Endothelial cell of umbilical vein (primary cell): ENCODE data around the gene TRIM2. TPM values are rescaled to one million over a fixed set of nuclear protein-coding genes. Genes with fewer than 3 reads are reported as not detected.

Experiments used
- BruUV-seq: library from RNA; stranded (reverse); fragments of 400-500 nt; replicated peaks from 2 replicates; lab custom pipeline; 2021; lab: Mats Ljungman, UMichigan
- CTCF ChIA-PET: fragments of 300-600, 350-600 bp; sonication (Branson Sonifier 250); formaldehyde crosslinking; loops from one replicate; lab custom pipeline; 2021; ENCODE audit warnings: antibody characterized with exemption, inconsistent platforms; lab: Charles Lee
- POLR2A ChIA-PET: fragments of 300-600, 350-600 bp; sonication (Branson Sonifier 250); formaldehyde crosslinking; loops from one replicate; lab custom pipeline; 2021; ENCODE audit warnings: antibody characterized with exemption, inconsistent platforms; lab: Charles Lee
- DNase-seq: peaks from one replicate; pipeline ENCODE4 v3.0.0-alpha.2; 2011; ENCODE audit warnings: low read depth, low spot score
- FAIRE-seq: peaks from 2 replicates; lab custom pipeline; 2011; peaks lifted over from hg19 to GRCh38; lab: Jason Lieb, UNC
- H2AFZ ChIP-seq: 2 replicates; pipeline ENCODE4 v1.6.0; 2012; ENCODE audit warnings: low read depth, low read length, control low read depth, inconsistent platforms
- H3K27ac ChIP-seq: 2 replicates; pipeline ENCODE4 v1.5.1; 2011; ENCODE audit warnings: low read depth, mild to moderate bottlenecking, control low read depth, low read length, moderate library complexity; ENCODE audit not compliant: insufficient read depth
- H3K27me3 ChIP-seq, 2 experiments: 2 replicates each; pipeline versions ENCODE4 v1.6.0 to v1.6.1; 2011; ENCODE audit warnings: low read length in 2 of 2, mixed read lengths in 1 of 2; ENCODE audit not compliant: control insufficient read depth in 2 of 2, insufficient read depth in 2 of 2
- H3K36me3 ChIP-seq, 2 experiments: 2 replicates in 1 of 2; 3 replicates in 1 of 2; pipeline ENCODE4 v1.5.1; 2011; ENCODE audit warnings: low read length in 2 of 2, mild to moderate bottlenecking in 1 of 2, moderate library complexity in 1 of 2; ENCODE audit not compliant: control insufficient read depth in 2 of 2, insufficient read depth in 2 of 2; ENCODE audit errors: extremely low read depth in 1 of 2
- H3K4me1 ChIP-seq: 3 replicates; pipeline ENCODE4 v1.5.1; 2011; ENCODE audit warnings: mild to moderate bottlenecking, low read length; ENCODE audit not compliant: control insufficient read depth, insufficient read depth; ENCODE audit errors: extremely low read depth
- H3K4me2 ChIP-seq: 2 replicates; pipeline ENCODE4 v1.6.1; 2011; ENCODE audit warnings: low read length, control low read depth, mixed read lengths; ENCODE audit not compliant: insufficient read depth
- H3K4me3 ChIP-seq, 3 experiments: fragments of 200-600 bp in 1 of 3; sonication (generic), shearing (Covaris generic) in 1 of 3; replicated peaks in 1 of 3; 2 replicates each; pipeline ENCODE4 v1.5.1; 2011 to 2016; ENCODE audit warnings: control low read depth in 3 of 3, low read length in 3 of 3, mild to moderate bottlenecking in 2 of 3, inconsistent platforms in 1 of 3, low read depth in 1 of 3, moderate library complexity in 1 of 3; ENCODE audit not compliant: insufficient read depth in 1 of 3
- H3K79me2 ChIP-seq: 2 replicates; pipeline ENCODE4 v1.6.0; 2012; ENCODE audit warnings: low read length, inconsistent platforms; ENCODE audit not compliant: control insufficient read depth, insufficient read depth
- H3K9ac ChIP-seq: replicated peaks from 2 replicates; pipeline ENCODE3; 2011; ENCODE audit warnings: low read length, control low read depth; ENCODE audit not compliant: insufficient read depth; ENCODE audit errors: extremely low read depth
- H3K9me1 ChIP-seq: replicated peaks from 3 replicates; pipeline ENCODE4 v1.6.0; 2011; ENCODE audit warnings: mild to moderate bottlenecking, low read length; ENCODE audit not compliant: control insufficient read depth, insufficient read depth; ENCODE audit errors: extremely low read depth
- H3K9me3 ChIP-seq: replicated peaks from 2 replicates; pipeline ENCODE4 v1.5.1; 2012; ENCODE audit warnings: low read length, inconsistent platforms; ENCODE audit not compliant: control insufficient read depth, insufficient read depth
- H4K20me1 ChIP-seq: replicated peaks from 2 replicates; pipeline ENCODE3; 2011; ENCODE audit warnings: mild to moderate bottlenecking, low read length; ENCODE audit not compliant: control insufficient read depth, insufficient read depth; ENCODE audit errors: extremely low read depth
- EZH2 ChIP-seq: IDR thresholded peaks from 2 replicates; pipeline ENCODE4 v1.6.1; 2012; ENCODE audit warnings: borderline replicate concordance, low read depth, mild to moderate bottlenecking, moderate library complexity, low read length, inconsistent platforms; ENCODE audit not compliant: severe bottlenecking
- FOS ChIP-seq: IDR thresholded peaks from 2 replicates; pipeline ENCODE4 v1.6.1; 2011; ENCODE audit warnings: mild to moderate bottlenecking, low read length, moderate library complexity, borderline replicate concordance; ENCODE audit not compliant: insufficient read depth
- GATA2 ChIP-seq: IDR thresholded peaks from 2 replicates; pipeline ENCODE4 v1.7.0; 2011; ENCODE audit warnings: low read depth, mild to moderate bottlenecking, moderate library complexity, mixed read lengths, low read length; ENCODE audit not compliant: insufficient read length, insufficient read depth
- JUN ChIP-seq: IDR thresholded peaks from 2 replicates; pipeline ENCODE4 v1.6.1; 2011; ENCODE audit warnings: borderline replicate concordance, low read depth; ENCODE audit not compliant: insufficient read length, insufficient read depth
- MYC ChIP-seq: IDR thresholded peaks from one replicate; pipeline ENCODE4 v1.6.1; 2011; ENCODE audit warnings: mild to moderate bottlenecking, low read depth, low read length
- POLR2A ChIP-seq: IDR thresholded peaks from 2 replicates; pipeline ENCODE4 v1.6.1; 2012; ENCODE audit warnings: low read depth, mild to moderate bottlenecking, control low read depth, low read length
- POLR2AphosphoS5 ChIP-seq: IDR thresholded peaks from 2 replicates; pipeline ENCODE4 v1.6.1; 2012; ENCODE audit warnings: low read depth, mild to moderate bottlenecking, control low read depth, low read length, moderate library complexity; ENCODE audit not compliant: insufficient read depth
- dilution Hi-C: fragments of 300-500 bp; cut with MboI; formaldehyde crosslinking; loops from one replicate; pipeline ENCODE4 v1.15.0; 2019; ENCODE audit warnings: low sequenced_read_pairs; ENCODE audit not compliant: extremely low pct_ligation_motif_present
- intact Hi-C: fragments of 100-400 bp; cut with micrococcal nuclease; formaldehyde crosslinking; loops from one replicate; pipeline ENCODE4 v1.10.0; 2022
- polyA plus RNA-seq, 4 experiments: library from polyadenylated mRNA; depleted of rRNA in 3 of 4; stranded (reverse) in 3 of 4; unstranded in 1 of 4; fragments of >200 nt; gene quantifications; 2 replicates each; pipeline versions ENCODE4 v1.2.1 to v1.2.3, GENCODE V29; 2011 to 2012; ENCODE audit warnings: missing spikeins in 1 of 4
- total RNA-seq: library from RNA; stranded (reverse); gene quantifications from 2 replicates; pipeline ENCODE4 v1.2.3, GENCODE V29; 2021
- TF ChIP-seq, protein P1 (sequence below): IDR thresholded peaks from 2 replicates; pipeline ENCODE4 v1.6.1; 2011; ENCODE audit not compliant: insufficient read depth, insufficient read length
- TF ChIP-seq, protein P2 (sequence below), 2 donors: IDR thresholded peaks; 1 replicate in 1 of 2; 2 replicates in 1 of 2; pipeline ENCODE4 v1.5.1; 2011; ENCODE audit warnings: low read length in 2 of 2, mild to moderate bottlenecking in 2 of 2, moderate library complexity in 2 of 2, control low read depth in 1 of 2, inconsistent platforms in 1 of 2, low read depth in 1 of 2; ENCODE audit not compliant: insufficient read depth in 1 of 2; ENCODE audit errors: extremely low read depth in 1 of 2

Gene TRIM2
- total and polyA plus RNA-seq, 2 donors (not counting 3 experiments of a cell fraction or from before 2014, with no cell fraction given), result 6.8 to 19.7 TPM

DNA sequence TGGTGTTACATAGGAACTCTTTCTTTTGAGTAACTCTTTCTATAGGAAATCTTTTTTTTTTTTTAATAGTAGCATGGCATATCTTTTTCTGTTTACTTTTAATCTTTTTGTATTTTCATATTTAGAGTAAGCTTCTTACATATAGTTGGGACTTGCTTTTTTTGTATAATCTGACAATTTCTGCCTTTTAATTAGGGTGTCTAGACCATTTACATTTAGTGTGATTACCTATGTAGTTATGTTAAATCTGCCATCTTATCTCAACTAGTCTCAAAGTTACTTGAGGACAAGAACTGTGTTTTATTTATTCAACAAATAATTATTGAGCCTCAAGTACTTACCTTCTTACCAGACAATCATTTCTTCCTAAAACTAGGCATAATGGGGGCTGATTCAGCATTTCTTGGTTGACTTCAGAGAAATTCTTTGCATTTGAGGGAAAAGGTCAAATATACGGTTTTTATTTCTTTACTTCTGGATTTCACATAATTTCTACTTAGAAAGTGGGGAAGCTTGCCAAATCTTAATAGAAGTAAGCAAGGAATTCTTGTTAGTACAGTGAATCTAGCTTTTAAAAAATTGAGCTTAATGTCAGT, 168.8 kb downstream of the TRIM2 start:
- POLR2A ChIA-PET, result no interaction called here
- Histone ChIP-seq H3K27ac (no peak overlapping the region), H3K4me2 (no peak overlapping the region), H3K79me2 (no peaks in the 10 kb centered on the region), H3K4me3 (no peak overlapping the region), H4K20me1 (no peaks in the 10 kb centered on the region), H2AFZ (no peak overlapping the region), H3K9me1 (no peaks in the 10 kb centered on the region), H3K27me3 (no peaks in the 10 kb centered on the region), H3K4me1 (no peaks in the 10 kb centered on the region), H3K9me3 (no peaks in the 10 kb centered on the region), H3K9ac (no peak overlapping the region), H3K36me3 (no peaks in the 10 kb centered on the region)
- FAIRE-seq, result no peak
- intact Hi-C loops (no loop called here), dilution Hi-C loops (no loop called here)
- no TSS peak for BruUV-seq
- no peak for TF ChIP-seq EZH2
- no peak for TF ChIP-seq GATA2
- TF ChIP-seq POLR2AphosphoS5, result no peak
- no peak for TF ChIP-seq FOS
- TF ChIP-seq JUN, result no peak
- TF ChIP-seq, protein P1, sequence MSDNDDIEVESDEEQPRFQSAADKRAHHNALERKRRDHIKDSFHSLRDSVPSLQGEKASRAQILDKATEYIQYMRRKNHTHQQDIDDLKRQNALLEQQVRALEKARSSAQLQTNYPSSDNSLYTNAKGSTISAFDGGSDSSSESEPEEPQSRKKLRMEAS, result no peak
- TF ChIP-seq POLR2A, result no peak
- TF ChIP-seq, protein P2, sequence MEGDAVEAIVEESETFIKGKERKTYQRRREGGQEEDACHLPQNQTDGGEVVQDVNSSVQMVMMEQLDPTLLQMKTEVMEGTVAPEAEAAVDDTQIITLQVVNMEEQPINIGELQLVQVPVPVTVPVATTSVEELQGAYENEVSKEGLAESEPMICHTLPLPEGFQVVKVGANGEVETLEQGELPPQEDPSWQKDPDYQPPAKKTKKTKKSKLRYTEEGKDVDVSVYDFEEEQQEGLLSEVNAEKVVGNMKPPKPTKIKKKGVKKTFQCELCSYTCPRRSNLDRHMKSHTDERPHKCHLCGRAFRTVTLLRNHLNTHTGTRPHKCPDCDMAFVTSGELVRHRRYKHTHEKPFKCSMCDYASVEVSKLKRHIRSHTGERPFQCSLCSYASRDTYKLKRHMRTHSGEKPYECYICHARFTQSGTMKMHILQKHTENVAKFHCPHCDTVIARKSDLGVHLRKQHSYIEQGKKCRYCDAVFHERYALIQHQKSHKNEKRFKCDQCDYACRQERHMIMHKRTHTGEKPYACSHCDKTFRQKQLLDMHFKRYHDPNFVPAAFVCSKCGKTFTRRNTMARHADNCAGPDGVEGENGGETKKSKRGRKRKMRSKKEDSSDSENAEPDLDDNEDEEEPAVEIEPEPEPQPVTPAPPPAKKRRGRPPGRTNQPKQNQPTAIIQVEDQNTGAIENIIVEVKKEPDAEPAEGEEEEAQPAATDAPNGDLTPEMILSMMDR (IDR thresholded peaks at IDR 0.05; ENCODE audit: extremely low read depth in 1 of 2, insufficient read depth in 1 of 2, low read depth in 1 of 2, low read length in 2 of 2), result no peak
- TF ChIP-seq MYC, result no peak
- no peak for DNase-seq
- CTCF ChIA-PET, result interaction anchor here (1.2 kb wide), 1 partner anchor 10 kb away, joined by 3 read pairs; no protein-coding TSS in a partner anchor
